ENCODE measurements around the gene LDLRAD2.
"Not testable (repeated sequence)": the region's sequence is repeated elsewhere in the genome, so short reads cannot be mapped to it uniquely, and the experiment has no call there.

The LDLRAD2 gene

GRCh38 chr1:21824926-21825325 is 12.9 kb downstream of the LDLRAD2 start:
- no peak for DNase-seq

GRCh38 chr1:21825393-21825792 is 13.3 kb downstream of the LDLRAD2 start:
- DNase-seq = no peak

- DNase-seq = not testable (repeated sequence)
These were observed 14.6 kb downstream of the LDLRAD2 start for GRCh38 chr1:21826694-21827093.

DNA sequence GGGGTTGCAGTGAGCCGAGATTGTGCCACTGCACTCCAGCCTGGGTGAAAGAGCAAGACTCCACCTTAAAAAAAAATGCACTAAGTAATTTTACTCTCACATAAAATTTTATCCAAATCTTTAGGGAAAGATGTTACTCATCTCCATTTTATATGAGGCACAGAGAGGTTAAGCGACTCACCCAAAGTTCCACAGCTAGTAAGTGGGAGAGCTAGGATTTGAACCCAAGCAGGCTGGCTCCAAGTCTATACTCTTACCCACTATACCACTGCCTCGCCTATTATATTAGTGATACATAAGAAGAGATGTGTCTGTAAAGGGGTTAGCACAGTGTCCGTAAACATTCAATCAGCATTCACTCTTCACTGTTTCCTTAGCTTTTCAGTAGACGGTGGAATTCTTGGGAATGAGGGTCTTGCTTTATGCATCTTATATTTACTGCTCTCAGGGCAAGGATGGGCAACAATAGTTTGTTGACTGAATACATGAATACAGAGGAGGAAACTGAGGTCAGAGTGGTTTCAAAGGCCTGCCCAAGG is 15.1 kb downstream of the LDLRAD2 start:
- no peak for DNase-seq

DNA sequence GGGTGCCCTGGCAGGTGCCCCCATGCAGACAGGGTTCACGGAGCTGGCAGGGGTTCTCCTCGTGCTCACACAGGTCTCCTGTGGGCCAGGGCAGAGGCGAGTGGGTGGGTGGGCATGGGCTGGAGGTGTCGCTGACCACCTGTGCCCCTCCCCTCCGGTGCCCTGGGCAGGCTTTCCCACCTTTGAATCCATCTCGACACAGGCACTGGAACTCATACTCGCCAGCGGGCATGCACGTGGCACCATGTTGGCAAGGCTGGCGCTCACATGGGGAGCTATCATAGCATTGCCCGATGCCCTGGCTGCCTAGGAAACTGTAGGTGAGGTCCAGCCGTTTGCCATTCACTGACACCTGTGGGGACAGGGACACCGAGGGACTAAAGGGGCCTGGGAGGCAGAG is 16.0 kb downstream of the LDLRAD2 start:
- no peak for DNase-seq

- DNase-seq = no peak
These were observed 16.6 kb downstream of the LDLRAD2 start for GRCh38 chr1:21828506-21829210.

- DNase-seq = no peak
These were observed 17.2 kb downstream of the LDLRAD2 start for GRCh38 chr1:21829294-21829693.

DNA sequence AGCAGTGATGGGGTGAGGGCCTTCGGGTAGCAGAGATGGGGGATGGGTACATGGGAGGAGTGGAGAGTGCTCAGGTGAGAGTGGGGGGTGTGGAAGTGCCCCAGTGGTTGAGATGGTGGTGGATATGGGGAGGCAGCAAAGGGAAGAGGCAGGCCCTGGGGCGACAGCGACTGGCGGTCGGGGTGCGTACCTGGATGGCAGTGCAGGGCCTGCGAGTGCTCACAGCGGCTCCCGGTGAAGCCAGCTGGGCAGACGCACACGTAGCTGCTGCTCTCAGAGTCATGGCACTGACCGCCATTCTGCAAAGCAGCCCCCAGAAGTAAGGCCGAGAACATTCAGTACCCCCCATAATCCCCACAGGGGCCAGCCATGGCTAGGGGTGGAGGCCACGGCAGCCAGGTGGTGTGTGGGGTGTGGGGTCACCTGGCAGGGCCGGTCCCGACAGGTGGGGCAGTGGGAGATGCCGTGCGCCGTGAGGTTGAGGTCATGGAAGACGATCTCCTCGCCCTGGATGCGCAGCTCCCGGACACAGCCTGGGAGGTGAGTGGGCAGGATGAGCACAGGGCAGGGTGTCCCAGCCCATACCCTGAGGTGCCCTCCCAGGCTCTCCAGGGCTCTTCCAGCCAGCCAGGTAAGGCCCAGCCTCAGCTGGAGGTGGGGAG is 18.9 kb downstream of the LDLRAD2 start:
- DNase-seq = no peak

GRCh38 chr1:21831454-21831970 is 19.4 kb downstream of the LDLRAD2 start:
- no peak for DNase-seq

- no peak for DNase-seq
These were observed 21.4 kb downstream of the LDLRAD2 start for GRCh38 chr1:21833392-21833976.

- no peak for DNase-seq
These were observed 22.0 kb downstream of the LDLRAD2 start for GRCh38 chr1:21834094-21834493.

DNA sequence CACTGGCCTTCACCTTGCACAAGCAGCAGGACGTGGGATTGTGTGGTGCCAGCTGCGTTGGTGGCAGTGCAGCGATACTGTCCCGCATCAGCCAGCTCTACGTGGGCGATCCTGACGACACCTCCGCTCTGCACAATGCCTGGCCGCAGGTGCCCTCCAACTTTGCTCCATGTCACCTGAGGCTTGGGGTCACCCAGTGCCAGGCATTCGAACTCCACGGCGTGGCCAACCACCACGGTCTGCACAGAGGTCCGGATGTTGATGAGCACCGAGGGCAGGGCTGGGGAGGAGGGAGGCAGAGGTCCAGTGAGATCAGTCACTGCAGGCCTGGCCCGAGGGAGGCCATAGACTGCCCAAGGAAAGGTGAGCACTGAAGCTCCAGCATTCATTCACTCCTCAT is 22.6 kb downstream of the LDLRAD2 start:
- no peak for DNase-seq

DNA sequence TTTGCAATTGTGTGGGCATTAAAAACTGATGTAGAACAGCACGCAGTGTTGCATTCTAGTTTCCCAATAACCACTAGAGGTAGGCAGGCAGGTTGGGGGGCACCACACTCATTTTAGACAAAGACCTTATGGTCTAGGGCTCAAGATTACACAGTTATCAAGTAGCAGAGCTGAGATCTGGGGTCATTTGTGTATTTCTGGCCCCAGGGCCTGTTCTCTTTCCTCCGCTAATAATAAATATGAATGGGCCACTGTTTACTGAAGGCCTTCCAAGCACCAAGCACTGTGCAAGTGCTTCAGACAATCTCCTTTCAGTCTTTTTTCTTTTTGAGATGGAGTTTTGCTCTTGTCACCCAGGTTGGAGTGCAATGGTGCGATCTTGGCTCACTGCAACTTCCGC is 23.9 kb downstream of the LDLRAD2 start:
- DNase-seq = no peak

DNA sequence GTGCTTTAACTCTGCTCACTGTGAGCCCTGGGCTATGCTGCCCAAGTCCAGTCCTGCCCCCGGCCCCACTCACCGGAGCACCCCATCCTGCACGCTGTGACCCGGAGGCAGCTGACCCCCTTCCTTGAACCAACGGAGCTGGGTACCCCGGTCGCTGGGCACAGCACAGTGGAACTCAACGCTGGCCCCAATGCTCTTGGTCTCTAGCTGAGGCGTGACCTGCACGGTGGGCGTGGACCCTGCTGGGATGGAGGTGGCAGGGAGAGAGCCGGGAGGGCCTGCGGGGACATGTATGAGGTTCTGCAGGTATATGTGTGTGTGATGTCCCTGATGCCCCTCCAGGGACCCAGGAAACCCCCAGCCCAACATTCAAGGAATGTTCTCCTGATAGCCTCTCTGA is 24.7 kb downstream of the LDLRAD2 start:
- DNase-seq = no peak

- no peak for DNase-seq
These were observed 25.4 kb downstream of the LDLRAD2 start for GRCh38 chr1:21837476-21837875.

- no peak for DNase-seq
These were observed 26.5 kb downstream of the LDLRAD2 start for GRCh38 chr1:21838359-21839157.

DNA sequence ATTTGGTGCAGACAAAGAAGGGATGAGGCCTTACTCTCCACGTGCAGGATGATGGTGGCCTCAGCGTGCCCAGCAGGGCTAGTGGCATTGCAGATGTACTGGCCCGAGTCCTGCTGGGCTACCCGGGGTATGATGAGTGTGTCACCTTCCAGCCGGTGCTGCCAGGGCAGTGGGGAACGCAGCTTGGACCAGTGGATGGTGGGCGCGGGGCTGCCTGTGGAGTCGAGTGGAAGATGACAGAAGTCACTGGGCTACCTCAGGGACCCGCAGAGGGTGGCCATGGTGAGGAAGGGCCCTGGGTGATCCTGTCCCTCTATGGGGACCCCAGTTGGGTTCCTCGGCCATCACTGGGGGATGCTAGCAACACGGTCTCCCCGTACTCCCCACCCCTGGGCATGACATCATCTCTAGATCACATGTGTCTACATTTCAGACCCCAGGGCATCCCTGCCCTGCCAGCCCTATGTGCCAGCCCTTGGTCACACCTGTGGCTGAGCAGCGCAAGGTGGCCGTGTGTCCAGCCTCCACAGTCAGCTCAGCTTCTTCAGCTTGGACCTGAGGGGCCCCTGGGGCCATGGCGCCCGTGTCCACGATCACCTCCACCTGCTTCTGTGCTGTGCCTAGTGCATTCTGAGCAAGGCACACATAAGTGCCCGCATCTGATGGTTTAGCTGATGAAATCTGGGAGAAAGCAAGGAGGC is 27.4 kb downstream of the LDLRAD2 start:
- DNase-seq = no peak

GRCh38 chr1:21840981-21841380 is 28.9 kb downstream of the LDLRAD2 start:
- no peak for DNase-seq

DNA sequence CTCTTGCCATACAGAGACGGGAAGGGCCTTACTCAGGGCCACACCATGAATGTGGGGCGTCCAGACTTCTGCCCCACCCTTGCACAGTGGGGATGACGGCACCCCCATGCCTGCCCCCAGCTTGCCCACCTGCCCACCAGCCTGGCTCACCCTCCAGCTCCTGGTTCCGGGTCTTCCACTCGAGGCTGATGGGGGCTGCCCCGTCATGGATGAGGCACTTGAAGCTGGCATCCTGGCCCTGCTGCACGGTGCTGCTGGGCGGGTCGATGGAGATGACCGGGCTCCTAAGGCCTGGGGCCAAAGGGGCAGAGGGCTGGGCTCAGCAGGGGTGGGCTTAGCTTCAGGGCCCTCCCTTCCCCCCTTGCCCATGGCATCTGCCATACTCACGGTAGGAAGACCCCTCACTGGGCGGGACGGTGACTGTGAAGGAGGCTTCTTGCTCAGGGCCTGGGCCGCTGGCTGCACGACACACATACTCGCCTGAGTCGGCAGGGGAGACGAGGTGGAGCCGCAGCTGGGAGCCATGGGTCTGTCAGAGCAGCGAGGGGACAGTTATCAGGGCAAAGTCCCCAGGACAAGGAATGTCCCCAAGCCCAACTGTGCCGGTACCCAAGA is 29.9 kb downstream of the LDLRAD2 start:
- DNase-seq = no peak

DNA sequence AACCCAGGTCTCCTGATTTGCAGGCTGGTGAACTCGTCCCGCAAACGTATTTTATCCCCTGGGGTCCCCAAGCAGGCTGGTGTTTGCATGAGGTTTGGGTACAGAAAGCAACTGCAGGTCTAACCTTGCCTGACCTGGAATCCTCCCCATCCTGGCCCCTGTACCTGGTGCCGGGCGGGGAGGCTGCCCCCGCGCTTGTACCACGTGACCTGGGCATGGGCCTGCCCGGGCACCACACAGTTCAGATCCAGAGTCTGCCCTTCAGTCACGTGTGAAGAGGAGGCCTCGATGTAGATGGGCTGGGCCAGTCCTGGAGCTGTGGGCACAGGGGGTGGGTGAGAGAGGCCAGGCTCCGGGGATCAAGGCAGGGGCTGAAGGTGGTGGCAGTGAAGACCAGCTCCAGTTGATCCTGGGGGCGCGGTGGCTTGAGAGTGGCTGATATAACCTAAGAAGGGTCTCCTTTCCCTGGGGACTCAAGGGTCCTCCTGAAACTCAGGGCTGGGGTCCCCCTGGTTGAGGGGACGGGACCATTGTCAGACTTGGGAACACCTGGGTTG is 30.6 kb downstream of the LDLRAD2 start:
- DNase-seq = no peak

DNA sequence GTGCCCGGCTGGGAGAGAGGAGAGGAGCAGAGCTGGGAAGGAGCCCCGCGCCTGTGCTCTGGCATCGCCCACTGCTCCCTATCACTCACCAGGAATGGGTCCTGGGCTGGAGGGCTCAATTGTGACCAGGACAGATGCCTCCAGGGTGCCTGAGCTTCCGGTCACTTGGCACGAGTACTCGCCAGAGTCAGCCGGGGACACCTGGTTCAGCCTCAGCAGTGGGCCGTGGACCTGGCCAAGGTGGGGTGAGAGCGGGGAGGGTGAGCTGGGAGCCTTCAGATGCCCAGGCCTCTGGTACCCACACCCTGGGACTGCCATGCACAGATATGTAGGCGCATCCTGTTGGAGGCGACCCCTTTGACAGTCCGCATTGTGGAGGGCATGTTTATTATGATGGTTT is 31.1 kb downstream of the LDLRAD2 start:
- DNase-seq = no peak

GRCh38 chr1:21843996-21844395 is 31.9 kb downstream of the LDLRAD2 start:
- no peak for DNase-seq
